OCI-LY1 (cell line): ENCODE results near the gene FHIT.
"Not testable (repeated sequence)": the region's sequence is repeated elsewhere in the genome, so short reads cannot be mapped to it uniquely, and the experiment has no call there.

Source experiments
- H2AFZ ChIP-seq: fragments of 200-600 bp; sonication (generic), shearing (Covaris generic); 2 replicates; pipeline ENCODE4 v1.6.0; 2014; ENCODE audit warnings: antibody characterized with exemption, mild to moderate bottlenecking, low read length
- H3F3A ChIP-seq: fragments of 200-600 bp; sonication (generic), shearing (Covaris generic); 2 replicates; pipeline ENCODE4 v1.6.0; 2014; ENCODE audit warnings: mild to moderate bottlenecking, antibody characterized with exemption, low read length, moderate library complexity; ENCODE audit not compliant: insufficient read depth
- H3K27ac ChIP-seq: fragments of 200-600 bp; sonication (generic); 2 replicates; pipeline ENCODE4 v1.5.1; 2014; ENCODE audit warnings: low read length, mixed run types, mild to moderate bottlenecking, low read depth; ENCODE audit not compliant: poor library complexity, severe bottlenecking
- H3K27me3 ChIP-seq: fragments of 200-600 bp; sonication (generic); 2 replicates; pipeline ENCODE4 v1.6.0; 2014; ENCODE audit warnings: antibody characterized with exemption, mild to moderate bottlenecking, low read length, moderate library complexity; ENCODE audit not compliant: insufficient read depth
- H3K36me3 ChIP-seq: fragments of 200-600 bp; sonication (generic); 2 replicates; pipeline ENCODE4 v1.6.1; 2014; ENCODE audit warnings: mild to moderate bottlenecking, antibody characterized with exemption, low read length, moderate library complexity, mixed read lengths; ENCODE audit not compliant: insufficient read depth
- H3K4me1 ChIP-seq: fragments of 200-600 bp; sonication (generic); 2 replicates; pipeline ENCODE4 v1.5.1; 2014; ENCODE audit warnings: mild to moderate bottlenecking, low read length, moderate library complexity; ENCODE audit not compliant: insufficient read depth, severe bottlenecking
- H3K4me2 ChIP-seq: fragments of 200-600 bp; sonication (generic), shearing (Covaris generic); 2 replicates; pipeline ENCODE4 v1.6.1; 2014; ENCODE audit warnings: low read length
- H3K4me3 ChIP-seq: fragments of 200-600 bp; sonication (generic); 2 replicates; pipeline ENCODE4 v1.5.1; 2014; ENCODE audit warnings: low read length, low read depth, mild to moderate bottlenecking, mixed read lengths; ENCODE audit not compliant: poor library complexity, severe bottlenecking
- H3K79me2 ChIP-seq: fragments of 200-600 bp; shearing (Covaris generic); 2 replicates; pipeline ENCODE4 v1.6.1; 2016; ENCODE audit warnings: mixed run types, low read length, mixed read lengths; ENCODE audit not compliant: insufficient read depth
- H3K9ac ChIP-seq: fragments of 200-600 bp; sonication (generic), shearing (Covaris generic); 2 replicates; pipeline ENCODE4 v1.6.1; 2014; ENCODE audit warnings: mild to moderate bottlenecking, low read length, mixed read lengths
- H3K9me2 ChIP-seq: fragments of 200-600 bp; sonication (generic), shearing (Covaris generic); 2 replicates; pipeline ENCODE4 v1.6.1; 2014; ENCODE audit warnings: low read depth, mild to moderate bottlenecking, low read length, mixed read lengths
- H3K9me3 ChIP-seq: fragments of 200-600 bp; shearing (Covaris generic); 2 replicates; pipeline ENCODE4 v1.6.1; 2014; ENCODE audit warnings: low read length, mixed read lengths
- H4K20me1 ChIP-seq: fragments of 200-600 bp; sonication (generic), shearing (Covaris generic); 2 replicates; pipeline ENCODE4 v1.6.0; 2016; ENCODE audit warnings: mild to moderate bottlenecking, low read length; ENCODE audit not compliant: insufficient read depth
- CTCF ChIP-seq: fragments of 200-600 bp; sonication (generic), shearing (Covaris generic); IDR thresholded peaks from 2 replicates; pipeline ENCODE4 v1.5.1; 2017; ENCODE audit warnings: mild to moderate bottlenecking, antibody characterized with exemption, low read length, moderate library complexity, mixed read lengths
- EZH2 ChIP-seq: fragments of 200-600 bp; sonication (generic), shearing (Covaris generic); IDR thresholded peaks from 2 replicates; pipeline ENCODE4 v1.8.0; 2017; ENCODE audit warnings: borderline replicate concordance, mixed run types, mild to moderate bottlenecking, antibody characterized with exemption, low read length, moderate library complexity, mixed read lengths

Gene FHIT

GRCh38 chr3:60898321-60898720 is 352.9 kb downstream of the FHIT start:
- no peaks in the 10 kb centered on the region for H3K79me2 ChIP-seq
- H3K36me3 ChIP-seq, result no peaks in the 10 kb centered on the region
- H3K9me2 ChIP-seq, result no peaks in the 10 kb centered on the region
- no peak overlapping the region for H3K27ac ChIP-seq
- TF ChIP-seq EZH2, result no peak
- TF ChIP-seq CTCF, result no peak
- H3K9me3 ChIP-seq, result no peaks in the 10 kb centered on the region
- no peaks in the 10 kb centered on the region for H3F3A ChIP-seq
- no peak overlapping the region for H2AFZ ChIP-seq
- H3K9ac ChIP-seq, result no peak overlapping the region
- H3K4me3 ChIP-seq, result no peak overlapping the region
- H3K4me2 ChIP-seq, result no peak overlapping the region
- no peaks in the 10 kb centered on the region for H3K27me3 ChIP-seq
- H3K4me1 ChIP-seq, result no peaks in the 10 kb centered on the region
- no peaks in the 10 kb centered on the region; the same call in 1 of the 2 replicates for H4K20me1 ChIP-seq

GRCh38 chr3:60893946-60894345 is 357.3 kb downstream of the FHIT start:
- Histone ChIP-seq H3K4me3 (no peak overlapping the region), H3K36me3 (no peaks in the 10 kb centered on the region), H4K20me1 (no peaks in the 10 kb centered on the region; the same call in 1 of the 2 replicates), H3F3A (no peaks in the 10 kb centered on the region), H3K27ac (no peak overlapping the region), H3K9me2 (no peaks in the 10 kb centered on the region), H3K9me3 (no peaks in the 10 kb centered on the region), H3K79me2 (no peaks in the 10 kb centered on the region), H3K4me1 (no peaks in the 10 kb centered on the region), H3K4me2 (no peak overlapping the region), H3K9ac (no peak overlapping the region), H3K27me3 (no peaks in the 10 kb centered on the region), H2AFZ (no peak overlapping the region)
- TF ChIP-seq CTCF, result no peak
- no peak for TF ChIP-seq EZH2

- H3K27ac ChIP-seq, result no peak overlapping the region
- no peak overlapping the region for H3K4me3 ChIP-seq
- no peaks in the 10 kb centered on the region for H3K9me3 ChIP-seq
- no peaks in the 10 kb centered on the region for H3K9me2 ChIP-seq
- H3K27me3 ChIP-seq, result no peaks in the 10 kb centered on the region
- H3K4me2 ChIP-seq, result no peak overlapping the region
- TF ChIP-seq CTCF (no peak), EZH2 (no peak)
- no peak overlapping the region for H2AFZ ChIP-seq
- H3F3A ChIP-seq, result no peaks in the 10 kb centered on the region
- no peaks in the 10 kb centered on the region for H3K79me2 ChIP-seq
- H3K36me3 ChIP-seq, result no peaks in the 10 kb centered on the region
- H4K20me1 ChIP-seq, result no peaks in the 10 kb centered on the region
- no peak overlapping the region for H3K9ac ChIP-seq
- no peaks in the 10 kb centered on the region for H3K4me1 ChIP-seq
These were observed 361.0 kb downstream of the FHIT start for GRCh38 chr3:60890226-60890625.

- not testable (repeated sequence) for H4K20me1 ChIP-seq, H3K36me3 ChIP-seq
These were observed 362.3 kb downstream of the FHIT start for GRCh38 chr3:60888952-60889351.

More at GRCh38 chr3:60888952-60889351, 362.3 kb downstream of the FHIT start:
- not testable (repeated sequence) for H3F3A ChIP-seq, H3K79me2 ChIP-seq, H3K9me3 ChIP-seq, H3K9ac ChIP-seq, H3K4me3 ChIP-seq, H3K27ac ChIP-seq, H3K4me2 ChIP-seq, H3K9me2 ChIP-seq, H3K4me1 ChIP-seq, H2AFZ ChIP-seq, H3K27me3 ChIP-seq
